GM10847 (cell line): ENCODE measurements around the gene MCTP1.

ENCODE experiments used
- POLR2A ChIP-seq: IDR thresholded peaks from 2 replicates; pipeline ENCODE4 v1.6.1; 2011; ENCODE audit not compliant: insufficient read length; ENCODE audit errors: extremely low read depth

MCTP1 gene

DNA sequence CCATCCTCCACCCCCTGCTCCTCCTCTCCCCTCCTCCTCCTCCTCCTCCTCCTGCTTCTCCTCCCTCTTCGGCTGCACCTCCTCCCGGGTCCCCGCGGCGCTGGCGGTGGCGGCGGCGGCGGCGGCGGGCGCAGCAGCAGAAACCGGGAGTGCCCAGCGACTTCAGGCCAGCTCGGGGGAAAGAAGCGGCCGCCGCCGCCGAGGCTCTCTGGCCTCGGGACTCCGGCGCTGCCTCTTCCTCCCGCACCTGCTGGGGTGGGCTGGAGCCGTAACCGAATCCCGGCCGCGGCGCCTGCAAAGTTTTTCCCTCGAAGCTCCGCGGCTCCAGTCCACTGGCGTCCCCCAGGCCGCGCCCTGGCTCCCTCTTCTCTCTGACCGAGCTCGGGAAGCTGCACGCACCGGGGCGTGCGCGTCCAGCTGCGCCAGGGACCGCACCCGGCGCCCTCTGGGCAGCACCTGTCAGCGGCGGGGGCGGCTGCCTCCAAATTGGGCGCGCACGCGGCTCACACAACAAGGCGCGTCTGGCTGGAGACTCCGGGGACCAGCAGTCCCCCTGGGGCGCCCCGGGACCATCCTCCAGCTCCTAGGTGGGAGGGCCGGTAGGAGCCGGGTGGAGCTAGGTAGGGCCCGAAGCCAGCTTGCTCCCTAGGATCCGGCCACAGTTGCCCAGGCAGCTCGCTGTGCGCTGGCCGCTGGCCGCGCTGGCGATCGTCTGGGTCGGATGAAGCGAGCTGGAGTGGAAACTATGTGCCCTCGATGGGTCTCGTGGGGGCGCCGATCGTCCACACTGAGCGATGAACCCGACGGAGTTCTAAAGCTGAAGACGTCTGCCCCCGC, at the start of gene MCTP1:
Gene MCTP1 (minus strand): TSS at position 523 of the 837 bp plus-strand sequence.
- TF ChIP-seq POLR2A: no peak

DNA sequence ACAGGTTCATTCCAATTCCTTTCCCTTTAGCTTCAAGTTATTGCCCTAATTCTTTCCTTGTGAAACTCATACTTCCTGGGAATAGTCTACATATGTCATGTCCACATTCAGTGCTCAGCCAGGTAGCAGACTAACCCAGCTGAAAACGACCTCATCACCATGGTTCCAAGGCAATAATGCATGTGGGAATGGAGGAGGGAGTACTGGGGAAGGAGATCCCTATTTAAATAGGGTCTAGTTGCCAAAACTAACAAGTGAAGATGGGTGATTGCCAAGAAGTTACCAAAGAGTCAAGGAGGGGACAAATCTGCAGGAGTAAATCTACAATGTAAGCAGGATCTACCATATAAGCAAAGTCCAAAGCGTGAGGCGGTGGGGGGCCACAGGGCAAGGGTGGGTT, 47.3 kb upstream of the MCTP1 start:
- TF ChIP-seq POLR2A: no peak

GRCh38 chr5:95331358-95331757, 46.5 kb upstream of the MCTP1 start:
- no peak for TF ChIP-seq POLR2A

DNA sequence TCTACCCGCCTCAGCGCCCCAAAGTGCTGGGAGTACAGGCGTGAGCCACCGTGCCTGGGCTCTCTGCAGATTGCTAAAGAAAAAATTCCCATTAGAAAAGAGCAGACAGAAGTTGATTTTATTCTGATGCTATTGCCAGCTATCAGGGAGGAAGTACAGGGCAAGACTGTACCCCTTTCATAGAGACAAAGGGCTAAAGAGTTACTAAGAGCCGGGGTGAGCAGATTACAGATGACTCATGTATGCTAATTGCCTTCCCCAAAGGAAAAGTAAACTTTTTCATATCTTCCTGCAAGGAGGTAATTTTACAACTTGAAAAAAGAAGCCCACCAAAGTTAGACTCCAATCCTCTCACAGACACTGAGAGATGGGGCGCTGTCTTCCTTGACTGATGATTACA, 42.3 kb upstream of the MCTP1 start:
- no peak for TF ChIP-seq POLR2A

DNA sequence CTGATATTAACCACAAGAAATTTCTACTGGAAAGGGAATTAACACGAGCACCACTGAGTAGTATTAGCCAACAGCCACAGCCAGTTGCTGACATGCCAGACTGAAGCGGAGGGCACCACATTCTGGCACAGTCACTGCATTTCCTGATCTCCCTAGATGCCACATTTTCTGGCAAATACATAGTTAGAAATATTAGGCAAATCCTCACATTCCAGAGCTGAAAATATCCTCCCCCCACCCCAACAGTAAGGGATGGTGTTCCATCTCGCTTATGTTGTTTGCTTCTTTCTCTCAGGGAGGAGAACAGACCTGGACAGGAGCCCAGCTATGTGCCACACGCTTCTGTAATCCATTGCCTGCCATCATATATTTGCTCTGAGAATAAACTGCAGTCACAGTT, 32.8 kb upstream of the MCTP1 start:
- no peak for TF ChIP-seq POLR2A

DNA sequence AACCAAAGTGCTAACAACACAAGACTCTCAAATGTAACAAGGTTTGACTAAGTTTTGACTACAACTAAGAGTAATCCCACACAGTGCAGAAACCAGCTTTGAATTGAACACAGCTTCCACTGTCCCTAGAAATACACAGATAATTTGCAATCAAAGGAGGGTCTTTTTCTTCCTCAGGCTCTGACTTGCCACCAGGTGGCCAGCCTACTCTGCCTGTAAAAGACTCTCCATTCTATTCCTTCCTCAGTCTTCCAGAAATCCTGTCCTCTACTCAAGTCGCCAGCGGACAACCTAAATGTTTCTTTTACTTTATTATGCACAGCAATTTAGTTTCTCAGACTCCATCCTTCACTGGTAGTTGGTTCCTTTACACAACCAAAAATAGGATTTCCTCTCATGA, 32.2 kb upstream of the MCTP1 start:
- TF ChIP-seq POLR2A: no peak

GRCh38 chr5:95304711-95305110, 19.8 kb upstream of the MCTP1 start:
- no peak for TF ChIP-seq POLR2A

GRCh38 chr5:95298651-95299050, 13.8 kb upstream of the MCTP1 start:
- no peak for TF ChIP-seq POLR2A

DNA sequence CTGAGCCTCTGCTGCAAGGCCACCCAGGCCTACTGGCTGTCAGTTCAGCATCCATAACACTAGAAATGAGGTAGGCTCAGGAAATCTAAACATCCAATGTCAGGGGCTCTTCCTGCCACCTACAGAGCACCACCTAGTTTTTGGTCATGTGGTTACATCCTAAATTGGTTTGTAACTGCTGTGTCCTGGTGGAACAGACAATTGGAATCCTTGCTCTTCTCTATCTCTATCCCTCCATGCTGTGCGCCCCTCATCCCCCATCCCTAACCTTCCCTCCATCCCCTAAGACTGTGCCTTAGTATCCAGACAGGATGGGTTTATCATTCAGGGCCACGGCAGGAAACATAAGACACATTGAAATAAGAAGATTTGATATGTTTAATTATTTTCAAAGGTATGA, 11.4 kb upstream of the MCTP1 start:
- TF ChIP-seq POLR2A: no peak

GRCh38 chr5:95285409-95285755, 488 bp upstream of the MCTP1 start:
- TF ChIP-seq POLR2A: no peak

DNA sequence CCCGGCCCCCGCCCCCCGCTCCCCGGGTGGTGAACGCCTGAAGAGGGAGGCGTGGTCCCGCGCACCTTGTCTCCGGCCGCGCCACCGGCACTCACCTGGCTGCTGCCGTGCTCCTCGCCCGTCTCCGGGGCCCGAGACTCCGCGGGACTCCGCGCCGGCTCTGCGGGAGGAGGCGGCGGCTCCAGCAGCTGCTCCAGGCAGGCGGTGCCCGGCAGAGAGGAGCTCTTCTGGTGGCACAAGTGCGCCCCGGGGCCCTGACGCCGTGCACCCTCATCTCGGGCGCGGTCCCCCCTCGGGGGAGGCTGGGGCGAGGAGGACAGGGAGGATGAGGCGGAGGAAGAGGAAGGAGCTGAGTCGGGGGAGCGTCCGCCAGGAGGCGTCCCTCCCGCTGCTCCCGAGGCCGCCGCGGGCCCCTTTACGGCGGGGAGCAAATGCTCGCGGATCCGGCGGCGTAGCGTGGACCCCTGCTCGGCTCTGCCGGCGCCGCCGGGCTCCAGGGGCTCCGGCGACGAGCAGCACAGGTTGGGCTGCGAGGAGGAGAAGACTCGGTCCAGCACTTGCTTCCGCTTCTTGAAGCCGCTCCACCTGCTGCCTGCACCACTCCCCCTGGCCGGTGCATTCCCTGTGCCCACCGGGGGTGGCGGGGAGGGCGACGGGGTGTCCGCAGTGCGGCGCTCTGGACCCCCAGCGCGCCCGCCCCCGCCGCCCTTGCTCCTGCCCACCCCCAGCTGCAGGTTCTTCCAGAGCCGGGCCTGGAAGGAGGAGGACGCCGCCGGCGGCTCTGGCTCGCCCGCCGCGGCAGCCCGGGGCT, 928 bp downstream of the MCTP1 start:
- no peak for TF ChIP-seq POLR2A

DNA sequence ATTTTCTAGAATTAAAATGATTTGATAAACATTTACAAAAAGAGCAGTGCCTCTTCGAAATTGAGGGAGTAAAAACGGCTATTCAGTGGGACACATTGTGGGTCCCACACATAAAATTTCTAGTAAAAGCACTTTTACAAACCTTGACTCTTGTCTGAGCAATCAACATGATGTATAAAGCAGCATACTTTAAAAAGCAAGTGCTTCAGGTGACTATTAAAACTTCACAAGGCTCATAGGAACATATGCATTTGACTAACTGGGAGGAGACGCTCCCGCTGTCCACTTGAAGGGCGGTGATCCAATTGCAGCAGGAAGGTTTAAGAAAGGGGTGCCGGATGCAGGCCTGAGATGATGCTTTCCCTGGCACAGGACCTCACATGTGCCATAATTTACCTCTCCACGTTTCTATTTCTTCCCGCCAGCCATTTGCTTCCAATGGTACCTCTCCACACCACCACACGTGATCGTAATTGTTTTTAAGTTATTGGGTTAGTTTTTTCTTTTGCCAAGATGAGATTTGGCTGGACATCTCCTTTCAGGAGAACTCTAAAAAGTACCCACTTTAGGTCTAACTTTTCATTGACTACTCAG, 1.8 kb downstream of the MCTP1 start:
- no peak for TF ChIP-seq POLR2A

- no peak for TF ChIP-seq POLR2A
These were observed 3.7 kb downstream of the MCTP1 start for GRCh38 chr5:95281226-95281625.

- TF ChIP-seq POLR2A: no peak
These were observed 4.3 kb downstream of the MCTP1 start for GRCh38 chr5:95280401-95281095.

GRCh38 chr5:95274011-95274410, 10.9 kb downstream of the MCTP1 start:
- no peak for TF ChIP-seq POLR2A
